Inflammatory macrophage (primary cell): Measurements from ENCODE around the gene PCDHGB1.
"Not testable (repeated sequence)": the region's sequence is repeated elsewhere in the genome, so short reads cannot be mapped to it uniquely, and the experiment has no call there.

Source experiments
- DNase-seq, 2 donors: peaks; one replicate each; pipeline ENCODE4 v3.0.0-alpha.2; 2020 to 2022
- total RNA-seq, 18 experiments: gene quantifications; one replicate each; lab custom pipeline; 2026; ENCODE audit warnings: mixed read lengths in 6 of 18, inconsistent platforms in 2 of 18; lab: John Stamatoyannopoulos, UW

Gene PCDHGB1
- 0 to 0.16 (median 0.02) reads per million in 18 experiments for total RNA-seq

GRCh38 chr5:141349917-141350619 is at the start of gene PCDHGB1:
PCDHGB1 (plus strand) TSS chr5:141350099; CDS start chr5:141350261, 162 bp downstream.
- peak in 1 of 2 donors; percentile 25 for DNase-seq

GRCh38 chr5:141303756-141304155 is 46.1 kb upstream of the PCDHGB1 start, which contains the start of gene SLC25A2:
SLC25A2 (minus strand) TSS chr5:141304049; CDS start chr5:141303865, 184 bp downstream.
- DNase-seq, result no peak

GRCh38 chr5:141306630-141307029 is 43.3 kb upstream of the PCDHGB1 start:
- no peak for DNase-seq

- DNase-seq, result no peak
Measured at GRCh38 chr5:141313711-141314110, 36.2 kb upstream of the PCDHGB1 start.

GRCh38 chr5:141316963-141317362 is 32.9 kb upstream of the PCDHGB1 start:
- DNase-seq, result not testable (repeated sequence)

GRCh38 chr5:141319202-141319601 is 30.7 kb upstream of the PCDHGB1 start:
- DNase-seq, result no peak

GRCh38 chr5:141319699-141320098 is 30.2 kb upstream of the PCDHGB1 start:
- DNase-seq, result no peak

GRCh38 chr5:141320225-141321169 is 29.4 kb upstream of the PCDHGB1 start, which contains the start of gene TAF7:
TAF7 (minus strand) TSS chr5:141320784; CDS start chr5:141320044, 740 bp downstream.
- DNase-seq, result peak; percentile 97

GRCh38 chr5:141322261-141322660 is 27.6 kb upstream of the PCDHGB1 start:
- no peak for DNase-seq

GRCh38 chr5:141326088-141326854 is 23.6 kb upstream of the PCDHGB1 start:
- DNase-seq, result peak; percentile 30 to 50

GRCh38 chr5:141328231-141328630 is 21.7 kb upstream of the PCDHGB1 start:
- DNase-seq, result no peak

- no peak for DNase-seq
Measured at GRCh38 chr5:141330299-141331080, 19.4 kb upstream of the PCDHGB1 start, which contains the start of gene PCDHGA1. PCDHGA1 (plus strand) TSS chr5:141330514.

- not testable (repeated sequence) for DNase-seq
Measured at GRCh38 chr5:141332571-141332970, 17.3 kb upstream of the PCDHGB1 start.

- peak; percentile 6 to 14 for DNase-seq
Measured at GRCh38 chr5:141338538-141339306, 11.2 kb upstream of the PCDHGB1 start, which contains the start of gene PCDHGA2. PCDHGA2 (plus strand) TSS chr5:141338760.

- DNase-seq, result not testable (repeated sequence)
Measured at GRCh38 chr5:141340781-141341354, 9.0 kb upstream of the PCDHGB1 start.

GRCh38 chr5:141342773-141343172 is 7.1 kb upstream of the PCDHGB1 start:
- no peak for DNase-seq

- DNase-seq, result peak; percentile 4 to 27
Measured at GRCh38 chr5:141343242-141343952, 6.5 kb upstream of the PCDHGB1 start, which contains the start of gene PCDHGA3. PCDHGA3 (plus strand) TSS chr5:141343829; CDS start chr5:141344034, 205 bp downstream.

- DNase-seq, result no peak
Measured at GRCh38 chr5:141343953-141344463, 5.9 kb upstream of the PCDHGB1 start.

GRCh38 chr5:141345327-141345726 is 4.6 kb upstream of the PCDHGB1 start:
- no peak for DNase-seq
